ENCODE measurements around the gene STXBP2.

STXBP2 gene

GRCh38 chr19:7645163-7645562, 8.3 kb downstream of the STXBP2 start:
- H3K9ac ChIP-seq (ENCODE audit: low read length), result no peak overlapping the region
- H3K27me3 ChIP-seq (ENCODE audit: insufficient read depth, low read length, poor library complexity), result no peaks in the 10 kb centered on the region
- no peak overlapping the region for H4K8ac ChIP-seq (ENCODE audit: low read depth, low read length)
- no peak overlapping the region for H3K4me2 ChIP-seq (ENCODE audit: low read length)
- H3K56ac ChIP-seq (ENCODE audit: low read length), result no peak overlapping the region
- no peak overlapping the region for H3K27ac ChIP-seq (ENCODE audit: low read depth, low read length)
- no peak overlapping the region for H3K4ac ChIP-seq (ENCODE audit: low read depth, low read length)
- no peaks in the 10 kb centered on the region for H3K4me1 ChIP-seq (ENCODE audit: control insufficient read depth, low read depth, low read length)
- H3K36me3 ChIP-seq (ENCODE audit: control insufficient read depth, insufficient read depth, low read length), result no peaks in the 10 kb centered on the region
- H3K79me2 ChIP-seq (ENCODE audit: control insufficient read depth, insufficient read depth, low read length), result no peaks in the 10 kb centered on the region
- H3K18ac ChIP-seq (ENCODE audit: low read length), result no peak overlapping the region
- no peak overlapping the region for H2AK5ac ChIP-seq (ENCODE audit: low read length)
- no peak overlapping the region for H3K23ac ChIP-seq (ENCODE audit: low read length)
- H4K5ac ChIP-seq (ENCODE audit: low read length), result no peak overlapping the region
- no peak overlapping the region for H2BK15ac ChIP-seq (replicated peaks; ENCODE audit: low read depth)
- no peaks in the 10 kb centered on the region for H3K79me1 ChIP-seq (ENCODE audit: low read length)
- H3K4me3 ChIP-seq (ENCODE audit: low read length), result no peak overlapping the region
- no peak overlapping the region for H2BK5ac ChIP-seq (ENCODE audit: low read length)
- no CpG with 5 or more reads among the region's 14 CpGs for WGBS (ENCODE audit: extremely low coverage, insufficient coverage, low lambda C conversion rate)
- DNase-seq, result no peak
- H2BK120ac ChIP-seq (ENCODE audit: low read depth, low read length), result no peak overlapping the region

- Histone ChIP-seq H3K79me1 (ENCODE audit: low read length) (no peaks in the 10 kb centered on the region), H2BK120ac (ENCODE audit: low read depth, low read length) (no peak overlapping the region), H3K56ac (ENCODE audit: low read length) (peak overlapping the region; percentile 62), H3K36me3 (ENCODE audit: control insufficient read depth, insufficient read depth, low read length) (no peaks in the 10 kb centered on the region), H3K27ac (ENCODE audit: low read depth, low read length) (no peak overlapping the region), H3K27me3 (ENCODE audit: insufficient read depth, low read length, poor library complexity) (no peaks in the 10 kb centered on the region), H3K79me2 (ENCODE audit: control insufficient read depth, insufficient read depth, low read length) (no peaks in the 10 kb centered on the region), H3K4me2 (ENCODE audit: low read length) (no peak overlapping the region), H4K5ac (ENCODE audit: low read length) (no peak overlapping the region), H3K4me3 (ENCODE audit: low read length) (no peak overlapping the region), H3K9ac (ENCODE audit: low read length) (no peak overlapping the region), H3K18ac (ENCODE audit: low read length) (no peak overlapping the region), H2BK15ac (replicated peaks; ENCODE audit: low read depth) (no peak overlapping the region), H2AK5ac (ENCODE audit: low read length) (no peak overlapping the region), H3K4ac (ENCODE audit: low read depth, low read length) (no peak overlapping the region), H3K23ac (ENCODE audit: low read length) (no peak overlapping the region), H3K4me1 (ENCODE audit: control insufficient read depth, low read depth, low read length) (no peaks in the 10 kb centered on the region), H4K8ac (ENCODE audit: low read depth, low read length) (no peak overlapping the region), H2BK5ac (ENCODE audit: low read length) (no peak overlapping the region)
- no CpG with 5 or more reads among the region's 20 CpGs for WGBS (ENCODE audit: extremely low coverage, insufficient coverage, low lambda C conversion rate)
- peak; percentile 53 for DNase-seq
These were observed 8.9 kb downstream of the STXBP2 start for GRCh38 chr19:7645656-7646425.

- DNase-seq, result no peak
- Histone ChIP-seq H4K8ac (ENCODE audit: low read depth, low read length) (no peak overlapping the region), H4K5ac (ENCODE audit: low read length) (no peak overlapping the region), H3K23ac (ENCODE audit: low read length) (no peak overlapping the region), H2BK120ac (ENCODE audit: low read depth, low read length) (no peak overlapping the region), H3K27ac (ENCODE audit: low read depth, low read length) (no peak overlapping the region), H3K36me3 (ENCODE audit: control insufficient read depth, insufficient read depth, low read length) (no peaks in the 10 kb centered on the region), H3K27me3 (ENCODE audit: insufficient read depth, low read length, poor library complexity) (no peaks in the 10 kb centered on the region), H3K79me1 (ENCODE audit: low read length) (no peaks in the 10 kb centered on the region), H2BK15ac (replicated peaks; ENCODE audit: low read depth) (no peak overlapping the region), H2AK5ac (ENCODE audit: low read length) (no peak overlapping the region), H3K56ac (ENCODE audit: low read length) (no peak overlapping the region), H3K9ac (ENCODE audit: low read length) (no peak overlapping the region), H3K79me2 (ENCODE audit: control insufficient read depth, insufficient read depth, low read length) (no peaks in the 10 kb centered on the region), H3K4ac (ENCODE audit: low read depth, low read length) (no peak overlapping the region), H2BK5ac (ENCODE audit: low read length) (no peak overlapping the region), H3K4me2 (ENCODE audit: low read length) (no peak overlapping the region), H3K18ac (ENCODE audit: low read length) (no peak overlapping the region), H3K4me1 (ENCODE audit: control insufficient read depth, low read depth, low read length) (no peaks in the 10 kb centered on the region), H3K4me3 (ENCODE audit: low read length) (no peak overlapping the region)
- WGBS (ENCODE audit: extremely low coverage, insufficient coverage, low lambda C conversion rate), result no CpG with 5 or more reads among the region's 8 CpGs
These were observed 9.5 kb downstream of the STXBP2 start for GRCh38 chr19:7646426-7646700.

GRCh38 chr19:7647156-7647555, 10.2 kb downstream of the STXBP2 start:
- Histone ChIP-seq H4K8ac (ENCODE audit: low read depth, low read length) (no peak overlapping the region), H3K4me2 (ENCODE audit: low read length) (no peak overlapping the region), H3K56ac (ENCODE audit: low read length) (no peak overlapping the region), H3K79me1 (ENCODE audit: low read length) (no peaks in the 10 kb centered on the region), H3K27ac (ENCODE audit: low read depth, low read length) (no peak overlapping the region), H2AK5ac (ENCODE audit: low read length) (no peak overlapping the region), H2BK5ac (ENCODE audit: low read length) (no peak overlapping the region), H3K18ac (ENCODE audit: low read length) (no peak overlapping the region), H3K4me3 (ENCODE audit: low read length) (no peak overlapping the region), H3K9ac (ENCODE audit: low read length) (no peak overlapping the region), H3K4ac (ENCODE audit: low read depth, low read length) (no peak overlapping the region), H3K27me3 (ENCODE audit: insufficient read depth, low read length, poor library complexity) (no peaks in the 10 kb centered on the region), H3K79me2 (ENCODE audit: control insufficient read depth, insufficient read depth, low read length) (no peaks in the 10 kb centered on the region), H3K23ac (ENCODE audit: low read length) (no peak overlapping the region), H3K36me3 (ENCODE audit: control insufficient read depth, insufficient read depth, low read length) (no peaks in the 10 kb centered on the region), H3K4me1 (ENCODE audit: control insufficient read depth, low read depth, low read length) (no peaks in the 10 kb centered on the region), H4K5ac (ENCODE audit: low read length) (no peak overlapping the region), H2BK120ac (ENCODE audit: low read depth, low read length) (no peak overlapping the region), H2BK15ac (replicated peaks; ENCODE audit: low read depth) (no peak overlapping the region)
- WGBS (ENCODE audit: extremely low coverage, insufficient coverage, low lambda C conversion rate), result no CpG with 5 or more reads among the region's 26 CpGs
- no peak for DNase-seq

GRCh38 chr19:7648265-7649014, 11.5 kb downstream of the STXBP2 start:
- H3K27ac ChIP-seq (ENCODE audit: low read depth, low read length), result no peak overlapping the region
- H2BK15ac ChIP-seq (replicated peaks; ENCODE audit: low read depth), result no peak overlapping the region
- H3K56ac ChIP-seq (ENCODE audit: low read length), result no peak overlapping the region
- no peak overlapping the region for H4K5ac ChIP-seq (ENCODE audit: low read length)
- H3K4me3 ChIP-seq (ENCODE audit: low read length), result no peak overlapping the region
- no peak overlapping the region for H2BK5ac ChIP-seq (ENCODE audit: low read length)
- H3K4ac ChIP-seq (ENCODE audit: low read depth, low read length), result no peak overlapping the region
- no peaks in the 10 kb centered on the region for H3K27me3 ChIP-seq (ENCODE audit: insufficient read depth, low read length, poor library complexity)
- H3K4me2 ChIP-seq (ENCODE audit: low read length), result no peak overlapping the region
- DNase-seq, result no peak
- H2AK5ac ChIP-seq (ENCODE audit: low read length), result no peak overlapping the region
- no peak overlapping the region for H3K18ac ChIP-seq (ENCODE audit: low read length)
- no peak overlapping the region for H4K8ac ChIP-seq (ENCODE audit: low read depth, low read length)
- no peaks in the 10 kb centered on the region for H3K36me3 ChIP-seq (ENCODE audit: control insufficient read depth, insufficient read depth, low read length)
- H3K79me2 ChIP-seq (ENCODE audit: control insufficient read depth, insufficient read depth, low read length), result no peaks in the 10 kb centered on the region
- no peak overlapping the region for H3K23ac ChIP-seq (ENCODE audit: low read length)
- no peaks in the 10 kb centered on the region for H3K79me1 ChIP-seq (ENCODE audit: low read length)
- no peak overlapping the region for H3K9ac ChIP-seq (ENCODE audit: low read length)
- no peak overlapping the region for H2BK120ac ChIP-seq (ENCODE audit: low read depth, low read length)
- no CpG with 5 or more reads among the region's 15 CpGs for WGBS (ENCODE audit: extremely low coverage, insufficient coverage, low lambda C conversion rate)
- H3K4me1 ChIP-seq (ENCODE audit: control insufficient read depth, low read depth, low read length), result no peaks in the 10 kb centered on the region

Measured in mesendoderm (in vitro differentiated cells).